ENCODE results near the gene IMMP2L.

DNA sequence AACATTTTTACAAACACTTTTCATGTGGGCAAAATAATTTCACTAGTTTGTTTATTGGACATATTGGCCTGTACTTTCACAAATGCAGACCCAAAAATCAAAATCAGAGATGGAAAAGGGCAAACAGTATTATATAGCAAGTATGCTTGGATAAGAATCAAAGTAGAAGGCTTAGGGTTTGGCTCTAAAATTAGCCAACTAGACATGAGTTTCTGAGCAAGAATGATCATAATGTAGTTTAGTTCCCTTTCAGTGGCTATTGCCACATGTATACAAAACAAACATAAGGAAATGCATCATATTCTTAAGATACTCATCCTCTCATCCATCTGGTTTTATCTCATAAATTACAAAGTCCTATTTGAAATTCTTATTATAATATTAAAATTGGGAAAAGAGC, 132.5 kb downstream of the IMMP2L start:
- TF ChIP-seq CTCF (IDR thresholded peaks at IDR 0.05) (no peak), POLR2A (IDR thresholded peaks at IDR 0.05) (no peak), POLR2AphosphoS5 (IDR thresholded peaks at IDR 0.05) (no peak)
